Left ventricle myocardium superior (tissue), 1 donor: ENCODE results near the gene GRID2. TPM values are rescaled to one million over a fixed set of nuclear protein-coding genes. Genes with fewer than 3 reads are reported as not detected.

Source experiments
- ATAC-seq: fragments of 200-7000 bp; cut with Tn5 transposase; one replicate; pipeline ENCODE4 v1.9.1; 2020; ENCODE audit warnings: mild to moderate bottlenecking, moderate library complexity
- DNase-seq: peaks from one replicate; pipeline ENCODE4 v3.0.0-alpha.2; 2020
- intact Hi-C: fragments of 100-400 bp; cut with micrococcal nuclease; formaldehyde crosslinking; loops from one replicate; pipeline ENCODE4 v1.11.0; 2022
- total RNA-seq: library from RNA; stranded (reverse); fragmentation: NEBNext Ultra II Directional; extraction: Animal tissue kit (Norgen Biotek cat#: 25700); gene quantifications from one replicate; pipeline ENCODE4 v1.2.1, GENCODE V29; 2021
- donor health status: DM: no; HTN: yes; CAD: no; lungs with severe emphysema.

The GRID2 gene
- total RNA-seq, 1 donor from 2014 or later, result 0.40 TPM

GRCh38 chr4:93116624-93117023 lies 812.9 kb downstream of the GRID2 start:
- intact Hi-C loops, result no loop called here
- ATAC-seq (no peak), DNase-seq (no peak)

DNA sequence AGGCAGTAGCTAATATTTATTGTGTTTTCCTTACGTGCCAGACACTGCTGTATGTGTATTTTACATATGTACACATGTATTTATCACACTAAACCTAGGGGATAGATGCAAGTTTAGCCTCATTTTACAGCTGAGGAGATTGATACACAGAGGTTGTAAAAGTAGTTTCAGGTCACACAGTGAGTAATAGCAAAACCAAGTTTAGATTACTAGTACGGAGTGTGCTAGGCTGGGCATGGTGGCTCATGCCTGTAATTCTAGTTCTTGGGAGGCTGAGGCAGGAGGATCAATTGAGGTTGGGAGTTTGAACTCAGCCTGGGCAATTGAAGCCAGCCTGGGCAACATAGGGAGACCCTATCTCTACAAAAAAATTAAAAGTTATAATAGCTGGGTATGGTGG lies 823.7 kb downstream of the GRID2 start:
- DNase-seq, result no peak
- no peak for ATAC-seq
- intact Hi-C loops, result no loop called here

- no peak for DNase-seq
- ATAC-seq, result no peak
- intact Hi-C loops, result no loop called here
Observed at GRCh38 chr4:93132631-93133030, 828.9 kb downstream of the GRID2 start.

- DNase-seq (no peak), ATAC-seq (no peak)
- intact Hi-C loops, result no loop called here
Observed at GRCh38 chr4:93139118-93139517, 835.4 kb downstream of the GRID2 start.

GRCh38 chr4:93143902-93144301 lies 840.1 kb downstream of the GRID2 start:
- ATAC-seq (no peak), DNase-seq (no peak)
- intact Hi-C loops, result no loop called here

- DNase-seq (no peak), ATAC-seq (no peak)
- intact Hi-C loops, result no loop called here
Observed at GRCh38 chr4:93144644-93145043, 840.9 kb downstream of the GRID2 start.

DNA sequence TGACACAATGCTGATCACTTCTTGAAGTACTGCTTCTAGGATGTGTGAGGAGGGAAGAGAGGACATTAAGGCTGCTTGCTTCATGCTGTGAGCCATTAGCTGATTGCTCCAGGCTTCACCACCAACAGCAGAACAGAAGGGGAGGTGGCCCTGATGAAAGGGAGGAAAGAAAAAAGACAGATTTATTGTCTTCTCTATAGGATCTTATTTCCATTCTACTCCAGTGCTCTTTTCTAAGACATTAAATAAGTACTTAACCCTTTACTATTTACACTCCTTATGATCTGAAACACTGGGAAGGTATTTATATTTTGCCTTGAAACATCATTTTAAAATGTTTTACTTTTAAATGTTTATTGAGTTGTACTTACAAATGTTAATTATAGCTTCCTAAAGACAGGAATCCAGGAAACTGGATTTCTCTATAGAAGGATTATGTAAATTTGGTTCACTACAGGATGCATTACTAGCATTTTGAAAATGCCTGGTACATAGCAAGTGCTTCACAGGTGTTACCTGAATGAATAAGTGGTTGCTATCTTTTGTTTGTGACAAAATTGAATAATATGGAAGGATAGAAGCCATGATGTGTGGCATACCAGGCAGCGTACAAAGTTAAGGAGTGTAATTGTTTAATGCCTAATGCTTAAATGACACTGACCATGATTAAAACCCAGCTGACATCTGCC lies 843.9 kb downstream of the GRID2 start:
- DNase-seq, result no peak
- intact Hi-C loops, result no loop called here
- no peak for ATAC-seq

DNA sequence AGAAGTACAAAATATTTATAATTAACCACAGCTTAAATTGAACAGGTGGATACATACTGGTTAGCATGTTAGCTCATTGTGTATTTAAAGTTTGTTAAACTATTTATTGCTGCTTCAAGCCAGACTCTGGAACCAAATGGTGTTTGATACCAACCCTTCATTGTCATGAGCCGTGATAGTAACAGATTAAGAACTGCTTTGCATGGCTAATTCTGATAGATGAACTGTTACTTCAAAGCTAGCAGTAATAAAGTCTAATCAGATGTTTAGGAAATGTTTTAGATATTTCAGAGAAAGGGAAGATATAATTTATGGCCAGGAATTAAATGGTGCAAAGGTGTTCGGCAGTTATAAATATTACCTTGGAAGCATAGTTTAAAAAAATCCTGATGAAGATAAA lies 848.7 kb downstream of the GRID2 start:
- DNase-seq (no peak), ATAC-seq (no peak)
- intact Hi-C loops, result no loop called here

DNA sequence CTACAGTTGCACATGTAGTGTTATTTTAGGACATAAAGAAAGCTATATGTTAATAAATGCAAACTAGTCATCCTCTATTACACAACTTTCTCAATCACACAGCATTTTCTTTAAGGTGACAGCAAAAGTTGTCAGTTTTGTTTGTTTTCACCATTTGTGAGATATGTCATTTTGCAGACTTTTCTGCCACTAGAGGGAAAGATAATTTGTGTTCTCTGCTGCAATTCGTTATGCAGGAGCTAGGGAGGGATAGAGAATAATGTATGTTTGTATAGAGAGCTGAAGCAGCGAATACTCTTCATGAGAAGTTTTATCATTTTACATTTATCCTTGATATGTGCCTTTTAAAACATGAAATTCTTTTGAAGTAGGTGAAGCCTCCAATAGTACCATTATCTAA lies 854.2 kb downstream of the GRID2 start:
- intact Hi-C loops, result no loop called here
- ATAC-seq (no peak), DNase-seq (no peak)

DNA sequence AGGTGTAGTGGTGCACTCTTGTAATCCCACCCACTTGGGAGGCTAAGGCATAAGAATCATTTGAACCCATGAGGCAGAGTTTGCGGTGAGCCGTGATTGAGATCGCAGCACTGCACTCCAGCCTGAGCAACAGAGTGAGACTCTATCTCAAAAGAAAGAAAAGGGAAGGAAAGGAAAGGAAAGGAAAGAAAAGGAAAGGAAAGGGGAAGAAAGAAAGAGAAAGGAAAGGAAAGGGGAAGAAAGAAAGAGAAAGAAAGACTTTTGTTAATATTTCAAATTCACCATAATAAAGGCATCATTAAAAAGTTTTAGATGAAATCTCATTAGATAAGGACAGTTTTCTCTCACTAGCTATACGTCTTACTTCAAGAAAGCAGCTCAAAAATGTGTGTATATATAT lies 864.3 kb downstream of the GRID2 start:
- DNase-seq (no peak), ATAC-seq (no peak)
- intact Hi-C loops, result no loop called here

- ATAC-seq (no peak), DNase-seq (no peak)
- intact Hi-C loops, result no loop called here
Observed at GRCh38 chr4:93169966-93170365, 866.2 kb downstream of the GRID2 start.

DNA sequence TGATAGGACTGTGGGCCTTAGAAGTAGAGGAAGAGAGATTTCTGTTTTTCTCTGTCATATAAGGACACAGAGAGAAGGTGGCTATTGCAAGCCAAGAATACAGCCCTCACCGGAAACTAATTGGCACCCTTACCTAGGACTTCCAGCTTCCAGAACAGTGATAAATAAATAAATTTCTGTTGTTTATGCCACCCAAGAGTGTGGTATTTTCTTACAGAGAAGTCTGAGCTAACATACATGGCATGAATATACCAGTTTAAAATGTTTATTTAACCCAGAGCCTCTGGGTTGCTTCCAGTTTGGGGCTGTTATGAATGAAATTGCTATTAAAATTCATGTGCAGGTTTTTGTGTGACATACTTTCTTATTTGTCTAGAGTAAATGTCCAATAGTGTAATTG lies 870.8 kb downstream of the GRID2 start:
- no peak for DNase-seq
- ATAC-seq, result no peak
- intact Hi-C loops, result no loop called here

GRCh38 chr4:93178279-93178678 lies 874.5 kb downstream of the GRID2 start:
- intact Hi-C loops, result no loop called here
- no peak for ATAC-seq
- no peak for DNase-seq

DNA sequence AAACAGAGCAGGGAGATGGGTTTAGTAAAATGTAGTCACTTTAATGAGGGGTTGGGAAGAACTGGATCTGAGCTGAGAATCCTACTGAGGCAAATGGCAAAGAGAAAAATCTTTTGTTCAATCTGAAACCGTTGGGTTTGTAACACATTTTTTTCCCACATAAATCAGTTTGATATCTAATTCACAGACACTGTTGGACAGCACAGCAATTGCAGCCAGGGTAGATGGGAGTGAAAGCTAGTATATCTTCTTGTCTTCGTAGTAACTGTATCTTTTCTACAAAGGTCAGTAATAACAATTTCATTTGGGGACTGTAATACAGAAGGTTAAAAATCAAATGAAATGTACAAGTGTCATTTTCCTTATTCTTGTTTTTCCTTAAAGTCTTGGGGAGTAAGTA lies 875.3 kb downstream of the GRID2 start:
- intact Hi-C loops, result no loop called here
- ATAC-seq, result no peak
- no peak for DNase-seq

DNA sequence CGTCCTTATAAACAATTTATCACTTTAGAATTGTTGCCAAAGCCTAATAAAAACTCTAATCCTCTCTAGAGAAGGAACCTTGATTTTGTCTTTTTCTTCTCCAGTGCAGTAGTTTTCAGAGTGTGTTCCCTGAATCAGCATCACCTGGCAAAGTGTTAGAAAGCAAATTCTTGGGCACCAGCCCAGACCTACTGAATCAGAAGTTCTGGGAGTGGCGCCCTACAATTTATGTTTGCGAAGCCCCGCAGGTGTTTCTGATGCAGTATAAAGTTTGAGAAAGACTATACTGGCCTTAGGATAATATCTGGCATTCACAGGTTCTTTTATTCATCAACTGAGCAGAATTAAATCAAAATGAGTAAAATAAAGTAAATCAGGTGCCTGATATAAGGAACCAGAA lies 879.0 kb downstream of the GRID2 start:
- ATAC-seq (no peak), DNase-seq (no peak)
- intact Hi-C loops, result no loop called here

- intact Hi-C loops, result no loop called here
- no peak for DNase-seq
- no peak for ATAC-seq
Observed at GRCh38 chr4:93183576-93183975, 879.8 kb downstream of the GRID2 start.

- no peak for DNase-seq
- ATAC-seq, result no peak
- intact Hi-C loops, result no loop called here
Observed at GRCh38 chr4:93184053-93184452, 880.3 kb downstream of the GRID2 start.

- ATAC-seq (no peak), DNase-seq (no peak)
- intact Hi-C loops, result no loop called here
Observed at GRCh38 chr4:93186846-93187245, 883.1 kb downstream of the GRID2 start.

- intact Hi-C loops, result no loop called here
- no peak for ATAC-seq
- DNase-seq, result no peak
Observed at GRCh38 chr4:93187466-93187865, 883.7 kb downstream of the GRID2 start.

GRCh38 chr4:93187892-93188291 lies 884.1 kb downstream of the GRID2 start:
- intact Hi-C loops, result no loop called here
- DNase-seq, result no peak
- no peak for ATAC-seq

DNA sequence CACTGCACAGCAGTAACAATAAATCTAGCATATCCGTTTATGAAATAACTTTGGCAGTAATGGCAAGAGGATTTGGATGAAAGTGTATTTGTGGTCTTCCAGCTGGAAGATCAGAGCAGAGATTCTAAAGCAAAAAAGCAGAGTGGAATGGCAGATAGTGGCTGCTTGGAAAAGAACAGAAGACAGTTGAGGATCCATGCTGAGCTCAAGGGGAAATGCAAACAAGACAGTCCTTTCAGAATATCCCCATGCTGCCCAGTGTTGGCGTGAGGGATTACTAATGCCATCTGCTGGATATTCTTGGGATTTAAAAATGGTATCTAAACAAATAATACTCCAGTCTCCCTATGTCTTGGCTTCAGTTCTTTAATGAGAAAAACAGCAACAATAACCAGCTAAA lies 895.7 kb downstream of the GRID2 start:
- ATAC-seq, result no peak
- DNase-seq, result no peak
- intact Hi-C loops, result no loop called here
